Loucy (cell line): ENCODE measurements around the gene ARHGAP26.

Source experiments
- H2AFZ ChIP-seq: fragments of 200-600 bp; sonication (generic); 2 replicates; pipeline ENCODE4 v1.6.0; 2016; ENCODE audit warnings: antibody characterized with exemption, mild to moderate bottlenecking, low read length, moderate library complexity
- H3F3A ChIP-seq: fragments of 200-600 bp; 2 replicates; pipeline ENCODE4 v1.6.0; 2016; ENCODE audit warnings: antibody characterized with exemption, low read depth, mild to moderate bottlenecking
- H3K27me3 ChIP-seq: fragments of 200-600 bp; sonication (generic); 2 replicates; pipeline ENCODE4 v1.6.1; 2014; ENCODE audit warnings: low read length, mild to moderate bottlenecking; ENCODE audit not compliant: insufficient read depth, poor library complexity, severe bottlenecking
- H3K36me3 ChIP-seq: fragments of 200-600 bp; sonication (generic); 2 replicates; pipeline ENCODE4 v1.6.1; 2016; ENCODE audit warnings: low read length; ENCODE audit not compliant: insufficient read depth
- H3K4me1 ChIP-seq: fragments of 200-600 bp; sonication (generic); 2 replicates; pipeline ENCODE4 v1.5.1; 2014; ENCODE audit warnings: low read length, mild to moderate bottlenecking; ENCODE audit not compliant: insufficient read depth, poor library complexity, severe bottlenecking
- H3K4me2 ChIP-seq: fragments of 200-600 bp; sonication (generic); 2 replicates; pipeline ENCODE4 v1.6.0; 2014; ENCODE audit warnings: antibody characterized with exemption, low read length, low read depth, mild to moderate bottlenecking; ENCODE audit not compliant: poor library complexity, severe bottlenecking
- H3K4me3 ChIP-seq: fragments of 200-600 bp; sonication (generic); 2 replicates; pipeline ENCODE4 v1.5.1; 2014; ENCODE audit warnings: low read length, mild to moderate bottlenecking, mixed read lengths; ENCODE audit not compliant: poor library complexity, severe bottlenecking
- H3K79me2 ChIP-seq: fragments of 200-600 bp; sonication (generic); 2 replicates; pipeline ENCODE4 v1.6.1; 2014; ENCODE audit warnings: low read length; ENCODE audit not compliant: insufficient read depth
- H3K9ac ChIP-seq: fragments of 200-600 bp; sonication (generic); 2 replicates; pipeline ENCODE4 v1.6.0; 2014; ENCODE audit warnings: mild to moderate bottlenecking, low read depth, low read length, moderate library complexity; ENCODE audit not compliant: poor library complexity, severe bottlenecking
- H3K9me2 ChIP-seq: fragments of 200-600 bp; sonication (generic); replicated peaks from 2 replicates; pipeline ENCODE4 v1.6.1; 2016; ENCODE audit warnings: low read depth, low read length, mixed read lengths
- H3K9me3 ChIP-seq: fragments of 200-600 bp; sonication (generic); 2 replicates; pipeline ENCODE4 v1.6.1; 2014; ENCODE audit warnings: mild to moderate bottlenecking, antibody characterized with exemption, low read length, low read depth; ENCODE audit not compliant: insufficient read depth
- H4K20me1 ChIP-seq: fragments of 200-600 bp; sonication (generic); 2 replicates; pipeline ENCODE4 v1.6.0; 2014; ENCODE audit warnings: antibody characterized with exemption, low read length, mild to moderate bottlenecking; ENCODE audit not compliant: insufficient read depth, poor library complexity, severe bottlenecking
- CTCF ChIP-seq: fragments of 200-600 bp; sonication (generic); conservative IDR thresholded peaks from 2 replicates; pipeline ENCODE4 v1.5.1; 2014; ENCODE audit warnings: mild to moderate bottlenecking, antibody characterized with exemption, low read length
- EZH2phosphoT487 ChIP-seq: fragments of 200-600 bp; IDR thresholded peaks from 2 replicates; pipeline ENCODE4 v1.6.1; 2018; ENCODE audit warnings: antibody characterized with exemption, mild to moderate bottlenecking, moderate library complexity, borderline replicate concordance

Gene ARHGAP26

DNA sequence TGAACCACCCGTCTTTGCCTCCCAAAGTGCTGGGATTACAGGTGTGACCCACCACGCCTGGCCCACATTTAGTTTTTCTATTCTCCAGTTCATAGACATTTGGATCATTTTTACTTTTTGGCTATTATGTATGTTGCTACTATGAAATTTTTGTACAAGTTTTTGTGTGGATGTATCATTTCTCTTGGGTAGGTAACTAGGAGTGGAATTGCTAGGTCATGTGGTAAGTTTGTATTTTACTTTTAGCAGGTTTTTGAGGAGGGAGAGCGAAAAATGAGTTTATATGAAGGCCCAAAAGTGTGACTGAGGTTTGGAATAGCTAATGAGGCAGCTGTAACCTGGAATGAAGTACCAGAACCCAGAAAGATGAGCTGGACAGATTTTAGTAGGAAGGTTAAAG, 35.2 kb downstream of the ARHGAP26 start:
- Histone ChIP-seq H3K79me2 (peaks cover 45% of the 10 kb centered on the region), H3K36me3 (no peaks in the 10 kb centered on the region), H4K20me1 (no peaks in the 10 kb centered on the region), H3K4me2 (no peak overlapping the region), H3K9me3 (no peaks in the 10 kb centered on the region), H3K4me3 (no peak overlapping the region), H3K9ac (no peak overlapping the region), H2AFZ (no peak overlapping the region), H3F3A (peaks cover 4% of the 10 kb centered on the region), H3K27me3 (no peaks in the 10 kb centered on the region), H3K4me1 (peaks cover 50% of the 10 kb centered on the region), H3K9me2 (no peaks in the 10 kb centered on the region)
- TF ChIP-seq CTCF (no peak), EZH2phosphoT487 (no peak)

DNA sequence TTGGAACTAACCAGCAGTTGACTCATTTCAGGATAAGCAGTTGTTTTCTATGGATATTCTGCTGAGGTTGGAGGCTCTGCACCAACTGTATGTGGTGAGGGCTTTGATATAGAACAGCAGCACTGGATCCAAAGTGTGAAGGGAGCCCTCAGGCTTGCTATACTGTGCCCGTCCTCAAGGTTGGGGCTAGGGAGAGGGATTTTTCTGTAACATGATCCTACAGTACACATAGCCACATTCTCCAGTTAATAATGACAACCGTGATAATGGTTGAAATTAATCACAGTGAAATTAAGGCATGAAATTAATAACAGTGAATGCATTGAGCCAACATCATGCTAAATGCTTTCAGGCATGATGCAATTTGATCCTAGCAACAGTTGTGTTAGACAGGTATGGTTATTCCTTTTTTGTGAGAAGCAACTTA, 36.7 kb downstream of the ARHGAP26 start:
- Histone ChIP-seq H3K4me1 (peaks cover 44% of the 10 kb centered on the region), H3K9ac (no peak overlapping the region), H3K4me3 (no peak overlapping the region), H3K4me2 (no peak overlapping the region), H3F3A (no peaks in the 10 kb centered on the region), H3K36me3 (no peaks in the 10 kb centered on the region), H3K27me3 (no peaks in the 10 kb centered on the region), H4K20me1 (no peaks in the 10 kb centered on the region), H2AFZ (no peak overlapping the region), H3K9me3 (no peaks in the 10 kb centered on the region), H3K79me2 (peaks cover 48% of the 10 kb centered on the region), H3K9me2 (no peaks in the 10 kb centered on the region)
- TF ChIP-seq EZH2phosphoT487 (no peak), CTCF (no peak)

GRCh38 chr5:142807372-142807911, 37.3 kb downstream of the ARHGAP26 start:
- TF ChIP-seq EZH2phosphoT487 (no peak), CTCF (no peak)
- Histone ChIP-seq H3K9me2 (no peaks in the 10 kb centered on the region), H3K36me3 (no peaks in the 10 kb centered on the region), H2AFZ (no peak overlapping the region), H3K4me3 (no peak overlapping the region), H4K20me1 (no peaks in the 10 kb centered on the region), H3K9me3 (no peaks in the 10 kb centered on the region), H3K79me2 (peaks cover 42% of the 10 kb centered on the region), H3F3A (no peaks in the 10 kb centered on the region), H3K4me1 (peaks cover 42% of the 10 kb centered on the region), H3K4me2 (no peak overlapping the region), H3K9ac (no peak overlapping the region), H3K27me3 (no peaks in the 10 kb centered on the region)
